GM12878 (cell line): ENCODE data around the gene RASGRP2. TPM values are rescaled to one million over a fixed set of nuclear protein-coding genes. Genes with fewer than 3 reads are reported as not detected.

Experiments used
- ATAC-seq: fragments of 200-7000 bp; cut with Tn5 transposase; 3 replicates; pipeline ENCODE4 v1.9.1; 2020; ENCODE audit warnings: mild to moderate bottlenecking, moderate library complexity
- BruUV-seq: library from RNA; stranded (reverse); fragments of 400-500 nt; replicated peaks from 2 replicates; lab custom pipeline; 2021; lab: Mats Ljungman, UMichigan
- CTCF ChIA-PET: fragments of 300-600 bp; sonication (Branson Sonifier 250); formaldehyde crosslinking; extraction: SDS; loops from one replicate; lab custom pipeline; 2021; ENCODE audit warnings: inconsistent platforms; lab: Yijun Ruan, JAX
- POLR2A ChIA-PET: fragments of 350-600 bp; formaldehyde crosslinking; extraction: SDS; loops from one replicate; lab custom pipeline; 2021; ENCODE audit warnings: inconsistent platforms; lab: Charles Lee
- RAD21 ChIA-PET: fragments of 300-600 bp; sonication (Branson Sonifier 250); formaldehyde crosslinking; loops from one replicate; lab custom pipeline; 2023; ENCODE audit warnings: antibody characterized with exemption; ENCODE audit not compliant: unreplicated experiment; lab: Charles Lee
- SMC1A ChIA-PET: fragments of 300-600 bp; sonication (Branson Sonifier 250); formaldehyde crosslinking; loops from one replicate; lab custom pipeline; 2023; ENCODE audit not compliant: unreplicated experiment, uncharacterized antibody; lab: Charles Lee
- DNase-seq: peaks from one replicate; pipeline ENCODE4 v3.0.0-alpha.2; 2011; ENCODE audit warnings: low read depth, low spot score
- FAIRE-seq: peaks from 3 replicates; lab custom pipeline; 2011; peaks lifted over from hg19 to GRCh38; lab: Jason Lieb, UNC
- H2AFZ ChIP-seq: 2 replicates; pipeline ENCODE4 v1.6.0; 2011; ENCODE audit warnings: low read depth, low read length, control low read depth; ENCODE audit not compliant: control insufficient read depth
- H3K27ac ChIP-seq: 2 replicates; pipeline ENCODE4 v1.5.1; 2011; ENCODE audit warnings: control low read depth; ENCODE audit not compliant: control insufficient read depth, insufficient read depth
- H3K27me3 ChIP-seq, 2 experiments: replicated peaks in 1 of 2; 2 replicates each; pipeline versions ENCODE4 v1.6.0 to v1.6.1; 2011; ENCODE audit warnings: low read length in 1 of 2; ENCODE audit not compliant: control insufficient read depth in 2 of 2, insufficient read depth in 2 of 2
- H3K36me3 ChIP-seq, 2 experiments: 2 replicates each; pipeline ENCODE4 v1.5.1; 2011; ENCODE audit warnings: low read length in 1 of 2; ENCODE audit not compliant: control insufficient read depth in 2 of 2, insufficient read depth in 2 of 2
- H3K4me1 ChIP-seq: 2 replicates; pipeline ENCODE4 v1.6.1; 2011; ENCODE audit warnings: mild to moderate bottlenecking, low read length, moderate library complexity, mixed read lengths; ENCODE audit not compliant: control insufficient read depth, insufficient read depth
- H3K4me2 ChIP-seq: 2 replicates; pipeline ENCODE4 v1.6.0; 2011; ENCODE audit warnings: control low read depth; ENCODE audit not compliant: control insufficient read depth, insufficient read depth
- H3K4me3 ChIP-seq: fragments of 200-600 bp; sonication (generic); 2 replicates; pipeline ENCODE4 v1.5.1; 2016
- H3K79me2 ChIP-seq: 2 replicates; pipeline ENCODE4 v1.6.0; 2011; ENCODE audit warnings: low read length; ENCODE audit not compliant: control insufficient read depth, insufficient read depth
- H3K9ac ChIP-seq: 2 replicates; pipeline ENCODE4 v1.8.0; 2011; ENCODE audit warnings: low read length, control low read depth, mixed read lengths; ENCODE audit not compliant: control insufficient read depth, insufficient read depth
- H3K9me3 ChIP-seq: replicated peaks from 3 replicates; pipeline ENCODE4 v1.5.1; 2011; ENCODE audit warnings: mild to moderate bottlenecking, low read length; ENCODE audit not compliant: control insufficient read depth, insufficient read depth
- H4K20me1 ChIP-seq: 2 replicates; pipeline ENCODE4 v1.6.0; 2011; ENCODE audit not compliant: control insufficient read depth, insufficient read depth
- BACH1 ChIP-seq: fragments of 450-650 bp; IDR thresholded peaks from 2 replicates; pipeline ENCODE4 v1.6.1; 2017; ENCODE audit warnings: mild to moderate bottlenecking, borderline replicate concordance
- CTCF ChIP-seq, 3 experiments: IDR thresholded peaks in 2 of 3; conservative IDR thresholded peaks in 1 of 3; 2 replicates each; pipeline ENCODE4 v1.5.1; 2011; ENCODE audit warnings: low read depth in 3 of 3, low read length in 3 of 3, mild to moderate bottlenecking in 3 of 3, control low read depth in 2 of 3, moderate library complexity in 2 of 3, inconsistent platforms in 1 of 3, mixed read lengths in 1 of 3; ENCODE audit not compliant: control insufficient read depth in 2 of 3, insufficient read depth in 1 of 3; ENCODE audit errors: extremely low read depth in 1 of 3
- CUX1 ChIP-seq: IDR thresholded peaks from 2 replicates; pipeline ENCODE4 v1.6.1; 2012; ENCODE audit warnings: improper control_type of control experiment, low read depth, low read length; ENCODE audit not compliant: insufficient replicate concordance
- E4F1 ChIP-seq: fragments of 450-650 bp; IDR thresholded peaks from 2 replicates; pipeline ENCODE4 v1.6.1; 2018; ENCODE audit warnings: borderline replicate concordance, mild to moderate bottlenecking; ENCODE audit not compliant: partially characterized antibody
- EP300 ChIP-seq, 2 experiments: fragments of 150-350 bp in 1 of 2; IDR thresholded peaks; 2 replicates each; pipeline ENCODE4 v1.6.1; 2011 to 2012; ENCODE audit warnings: low read depth in 2 of 2, low read length in 2 of 2, borderline replicate concordance in 1 of 2, improper control_type of control experiment in 1 of 2, inconsistent platforms in 1 of 2; ENCODE audit not compliant: control insufficient read depth in 1 of 2
- FOS ChIP-seq: IDR thresholded peaks from 3 replicates; pipeline ENCODE4 v1.6.1; 2011; ENCODE audit warnings: borderline replicate concordance; ENCODE audit not compliant: insufficient read length; ENCODE audit errors: extremely low read depth
- HDAC6 ChIP-seq: fragments of 200-600 bp; sonication (generic); IDR thresholded peaks from one replicate; pipeline ENCODE4 v1.8.0; 2017; ENCODE audit warnings: antibody characterized with exemption; ENCODE audit not compliant: unreplicated experiment
- ZNF274 ChIP-seq: IDR thresholded peaks from one replicate; pipeline ENCODE4 v1.8.0; 2011; ENCODE audit not compliant: insufficient read length, insufficient read depth
- WGBS: methylation state at CpG from one replicate; pipeline ENCODE4 v1.1.6; 2016; ENCODE audit warnings: low lambda C conversion rate; ENCODE audit not compliant: insufficient replicate concordance, insufficient coverage; ENCODE audit errors: missing lambda C conversion rate; 5-methylcytosine and 5-hydroxymethylcytosine counted together
- in situ Hi-C: fragments of 300-500 bp; cut with MboI; formaldehyde crosslinking; loops from 9 replicates; pipeline ENCODE4 v1.14.3; 2018; ENCODE audit warnings: mixed read lengths
- intact Hi-C: fragments of 100-400 bp; cut with micrococcal nuclease; formaldehyde crosslinking; loops from one replicate; pipeline ENCODE4 v1.14.2; 2022; ENCODE audit not compliant: unreplicated experiment
- polyA plus RNA-seq, 11 experiments: library from polyadenylated mRNA; depleted of rRNA in 4 of 11; unstranded in 6 of 11; stranded (reverse) in 5 of 11; fragments of >200 nt; fragmentation: Nextera tagmentation in 4 of 11; fragmentation: Illumina TruSeq in 1 of 11; extraction: Ambion mirVana in 4 of 11; extraction: Trizol in 1 of 11; gene quantifications; 1 replicate in 1 of 11; 2 replicates in 10 of 11; pipeline versions ENCODE4 v1.2.1 to v1.2.3, GENCODE V29; 2011 to 2016; ENCODE audit warnings: inconsistent platforms in 2 of 11, missing spikeins in 2 of 11, low read depth in 1 of 11
- total RNA-seq, 4 experiments: library from RNA; depleted of rRNA in 3 of 4; stranded (reverse); fragments of >200 nt in 3 of 4; fragmentation: Illumina TruSeq in 1 of 4; extraction: Trizol in 1 of 4; gene quantifications; 2 replicates each; pipeline versions ENCODE4 v1.2.1 to v1.2.3, GENCODE V29; 2013 to 2021

The RASGRP2 gene
- total and polyA plus RNA-seq, 10 of the 15 experiments (the other 5 are each of a cell fraction or from before 2014, with no cell fraction given): 0.26 to 9.0 (median 5.4) TPM

GRCh38 chr11:64712430-64713015 lies 31.4 kb downstream of the RASGRP2 start (continued):
- TF ChIP-seq CTCF (IDR thresholded peaks at IDR 0.05 in 2 of 3, conservative IDR thresholded peaks at IDR 0.05 in 1 of 3; ENCODE audit: control insufficient read depth in 2 of 3, extremely low read depth in 1 of 3, insufficient read depth in 1 of 3, low read depth in 3 of 3, low read length in 3 of 3) (no peak), FOS (no peak), ZNF274 (no peak), HDAC6 (no peak), BACH1 (no peak), EP300 (IDR thresholded peaks at IDR 0.05; ENCODE audit: borderline replicate concordance in 1 of 2, control insufficient read depth in 1 of 2, low read depth in 2 of 2, low read length in 2 of 2) (no peak)

GRCh38 chr11:64711956-64712362 lies 32.0 kb downstream of the RASGRP2 start:
- Histone ChIP-seq H3K27me3 (peaks cover 6 to 10% of the 10 kb centered on the region in 2 experiments; a peak in 3 of 4 replicates), H2AFZ (no peak overlapping the region)
- SMC1A ChIA-PET: no interaction called here
- TF ChIP-seq ZNF274: no peak
- TF ChIP-seq E4F1: no peak
- TF ChIP-seq CUX1: no peak

More at GRCh38 chr11:64711956-64712362, 32.0 kb downstream of the RASGRP2 start:
- Histone ChIP-seq H3K36me3 (no peaks in the 10 kb centered on the region), H3K4me2 (no peak overlapping the region), H3K4me3 (no peak overlapping the region), H3K79me2 (no peaks in the 10 kb centered on the region), H3K9me3 (no peaks in the 10 kb centered on the region), H3K27ac (no peak overlapping the region), H3K4me1 (peaks cover 7% of the 10 kb centered on the region), H3K9ac (no peak overlapping the region), H4K20me1 (no peaks in the 10 kb centered on the region)
- BruUV-seq: no TSS peak
- WGBS: 71% methylated on average over 19 of the region's 19 CpGs
- FAIRE-seq: no peak
- ChIA-PET CTCF (no interaction called here), POLR2A (no interaction called here), RAD21 (no interaction called here)
- ATAC-seq: no peak
- in situ Hi-C loops (no loop called here), intact Hi-C loops (no loop called here)
- DNase-seq: no peak
